CD14-positive monocyte (primary cell): ENCODE measurements around the gene LRP8. TPM values are rescaled to one million over a fixed set of nuclear protein-coding genes. Genes with fewer than 3 reads are reported as not detected.
A peak's percentile ranks its signal among the peaks of the same experiment; 100 is the strongest.

Experiments used
- DNase-seq, 3 donors: peaks; one replicate each; pipeline ENCODE4 v3.0.0-alpha.2; 2011 to 2022
- H2AFZ ChIP-seq: 2 replicates; pipeline ENCODE4 v1.6.0; 2012; ENCODE audit warnings: mild to moderate bottlenecking, low read depth, low read length, inconsistent platforms; ENCODE audit not compliant: insufficient read depth, poor library complexity, severe bottlenecking
- H3K27ac ChIP-seq, 2 donors: 1 replicate in 1 of 2; 2 replicates in 1 of 2; pipeline ENCODE4 v1.5.1; 2012 to 2013; ENCODE audit warnings: low read length in 2 of 2, control low read depth in 1 of 2, inconsistent platforms in 1 of 2, low read depth in 1 of 2, mild to moderate bottlenecking in 1 of 2
- H3K27me3 ChIP-seq, 2 donors: one replicate each; pipeline versions ENCODE4 v1.6.0 to v1.6.1; 2011 to 2013; ENCODE audit warnings: low read length in 2 of 2; ENCODE audit not compliant: control insufficient read depth in 2 of 2, insufficient read depth in 2 of 2
- H3K36me3 ChIP-seq, 2 donors: replicated peaks in 1 of 2; 1 replicate in 1 of 2; 2 replicates in 1 of 2; pipeline versions ENCODE4 v1.5.1 to v1.6.1; 2012 to 2013; ENCODE audit warnings: low read length in 2 of 2, control low read depth in 1 of 2, inconsistent platforms in 1 of 2, mild to moderate bottlenecking in 1 of 2; ENCODE audit not compliant: insufficient read depth in 2 of 2, control insufficient read depth in 1 of 2
- H3K4me1 ChIP-seq, 2 donors: 1 replicate in 1 of 2; 2 replicates in 1 of 2; pipeline versions ENCODE4 v1.5.1 to v1.6.1; 2012 to 2013; ENCODE audit warnings: low read length in 2 of 2, control low read depth in 1 of 2, inconsistent platforms in 1 of 2, mild to moderate bottlenecking in 1 of 2, moderate library complexity in 1 of 2; ENCODE audit not compliant: insufficient read depth in 2 of 2, control insufficient read depth in 1 of 2
- H3K4me2 ChIP-seq: replicated peaks from 2 replicates; pipeline ENCODE3; 2012; ENCODE audit warnings: low read length, moderate library complexity, mild to moderate bottlenecking; ENCODE audit not compliant: poor library complexity, severe bottlenecking; ENCODE audit errors: extremely low read depth
- H3K4me3 ChIP-seq, 3 experiments: fragments of 200-600 bp in 1 of 3; sonication (generic) in 1 of 3; replicated peaks in 1 of 3; 1 replicate in 2 of 3; 2 replicates in 1 of 3; pipeline ENCODE4 v1.5.1; 2011 to 2013; ENCODE audit warnings: low read length in 3 of 3, mild to moderate bottlenecking in 3 of 3, control low read depth in 2 of 3, low read depth in 2 of 3, inconsistent platforms in 1 of 3, moderate library complexity in 1 of 3
- H3K79me2 ChIP-seq: 2 replicates; pipeline ENCODE4 v1.6.0; 2012; ENCODE audit warnings: mild to moderate bottlenecking, control low read depth, inconsistent platforms, low read length, moderate library complexity; ENCODE audit not compliant: insufficient read depth
- H3K9ac ChIP-seq: 2 replicates; pipeline ENCODE4 v1.6.0; 2017; ENCODE audit warnings: low read length, mild to moderate bottlenecking; ENCODE audit not compliant: insufficient read depth, poor library complexity, severe bottlenecking
- H3K9me3 ChIP-seq, 2 donors: replicated peaks in 1 of 2; 1 replicate in 1 of 2; 2 replicates in 1 of 2; pipeline versions ENCODE4 v1.5.1 to v1.6.1; 2012 to 2013; ENCODE audit warnings: low read length in 2 of 2, control low read depth in 1 of 2; ENCODE audit not compliant: control insufficient read depth in 1 of 2, insufficient read depth in 1 of 2
- H4K20me1 ChIP-seq: 2 replicates; pipeline ENCODE4 v1.6.0; 2012; ENCODE audit warnings: mild to moderate bottlenecking, low read length, control low read depth, moderate library complexity; ENCODE audit not compliant: insufficient read depth
- H3K27ac Mint-ChIP-seq, 7 donors: one replicate each; pipeline ENCODE4 v1.8.0; 2020; ENCODE audit warnings: mild to moderate bottlenecking in 7 of 7, mixed read lengths in 7 of 7, moderate library complexity in 6 of 7, inconsistent platforms in 2 of 7
- H3K27me3 Mint-ChIP-seq, 3 donors: one replicate each; pipeline ENCODE4 v1.8.0; 2021 to 2022; ENCODE audit warnings: low read depth in 3 of 3, mild to moderate bottlenecking in 3 of 3, mixed read lengths in 3 of 3, moderate library complexity in 3 of 3, inconsistent platforms in 1 of 3
- H3K36me3 Mint-ChIP-seq, 2 donors: one replicate each; pipeline ENCODE4 v1.8.0; 2020; ENCODE audit warnings: mixed read lengths in 2 of 2, inconsistent platforms in 1 of 2, mild to moderate bottlenecking in 1 of 2
- H3K4me1 Mint-ChIP-seq: one replicate; pipeline ENCODE4 v1.8.0; 2020; ENCODE audit warnings: mild to moderate bottlenecking, mixed read lengths
- H3K4me3 Mint-ChIP-seq, 2 donors: one replicate each; pipeline ENCODE4 v1.8.0; 2020; ENCODE audit warnings: mild to moderate bottlenecking in 2 of 2, mixed read lengths in 2 of 2, moderate library complexity in 1 of 2
- H3K9me3 Mint-ChIP-seq, 7 donors: one replicate each; pipeline ENCODE4 v1.8.0; 2020 to 2022; ENCODE audit warnings: mixed read lengths in 7 of 7, mild to moderate bottlenecking in 6 of 7, moderate library complexity in 6 of 7, inconsistent platforms in 2 of 7
- CTCF ChIP-seq: fragments of 200-600 bp; IDR thresholded peaks from one replicate; pipeline ENCODE4 v1.8.0; 2022; ENCODE audit warnings: antibody characterized with exemption, mild to moderate bottlenecking
- WGBS: methylation state at CpG from one replicate; pipeline ENCODE4 v1.1.5; 2013; ENCODE audit warnings: missing lambda C conversion rate; ENCODE audit not compliant: insufficient coverage; 5-methylcytosine and 5-hydroxymethylcytosine counted together
- intact Hi-C, 2 donors: fragments of 100-400 bp; cut with micrococcal nuclease; formaldehyde crosslinking; loops; one replicate each; pipeline versions ENCODE4 v1.15.0 to v1.15.1; 2023
- polyA plus RNA-seq, 3 donors: library from polyadenylated mRNA; depleted of rRNA in 1 of 3; unstranded in 2 of 3; stranded (reverse) in 1 of 3; fragments of 300-500 nt in 2 of 3; fragments of >200 nt in 1 of 3; fragmentation: Illumina TruSeq in 2 of 3; gene quantifications; 1 replicate in 2 of 3; 2 replicates in 1 of 3; pipeline ENCODE4 v1.2.3, GENCODE V29; 2012 to 2021

The LRP8 gene
- polyA plus RNA-seq, 3 donors = 0.76 to 11.3 (median 0.95) TPM

- DNase-seq = no peak
- Mint-ChIP-seq H3K4me1 (no peaks in the 10 kb centered on the region), H3K9me3 (no peaks in the 10 kb centered on the region), H3K4me3 (no peak overlapping the region), H3K36me3 (peaks cover 90 to 92% of the 10 kb centered on the region in 2 donors), H3K27ac (peak overlapping the region in 1 of 7 donors; percentile 28), H3K27me3 (no peaks in the 10 kb centered on the region)
- Histone ChIP-seq H3K4me2 (no peak overlapping the region), H3K27me3 (no peaks in the 10 kb centered on the region), H4K20me1 (no peaks in the 10 kb centered on the region), H3K36me3 (peaks cover 81 to 95% of the 10 kb centered on the region in 2 donors), H3K9ac (no peak overlapping the region), H3K79me2 (no peaks in the 10 kb centered on the region), H3K4me1 (no peaks in the 10 kb centered on the region), H3K4me3 (no peak overlapping the region), H2AFZ (no peak overlapping the region), H3K9me3 (no peaks in the 10 kb centered on the region), H3K27ac (no peak overlapping the region)
- intact Hi-C loops = no loop called here
- WGBS = 97% methylated on average over 11 of the region's 11 CpGs
- TF ChIP-seq CTCF = no peak
Observed at GRCh38 chr1:53264048-53264447, 63.8 kb downstream of the LRP8 start.

GRCh38 chr1:53262000-53262399 is 65.9 kb downstream of the LRP8 start:
- Histone ChIP-seq H3K27ac (no peak overlapping the region), H2AFZ (no peak overlapping the region), H3K9me3 (no peaks in the 10 kb centered on the region), H3K4me2 (no peak overlapping the region), H3K79me2 (no peaks in the 10 kb centered on the region), H3K4me3 (no peak overlapping the region), H4K20me1 (no peaks in the 10 kb centered on the region), H3K4me1 (no peaks in the 10 kb centered on the region), H3K9ac (no peak overlapping the region), H3K27me3 (no peaks in the 10 kb centered on the region), H3K36me3 (peaks cover 87 to 100% of the 10 kb centered on the region in 2 donors)
- Mint-ChIP-seq H3K4me1 (no peaks in the 10 kb centered on the region), H3K4me3 (no peak overlapping the region), H3K36me3 (peaks cover 93 to 96% of the 10 kb centered on the region in 2 donors), H3K27ac (no peak overlapping the region), H3K27me3 (no peaks in the 10 kb centered on the region), H3K9me3 (no peaks in the 10 kb centered on the region)
- 100% methylated on average over 2 of the region's 3 CpGs for WGBS
- intact Hi-C loops = no loop called here
- TF ChIP-seq CTCF = no peak
- no peak for DNase-seq
